B cell (primary cell): ENCODE data around the gene ABR. TPM values are rescaled to one million over a fixed set of nuclear protein-coding genes. Genes with fewer than 3 reads are reported as not detected.
"Not testable (repeated sequence)": the region's sequence is repeated elsewhere in the genome, so short reads cannot be mapped to it uniquely, and the experiment has no call there.

Experiments
- ATAC-seq: fragments of 200-7000 bp; cut with Tn5 transposase; one replicate; pipeline ENCODE4 v1.10.0; 2021; ENCODE audit warnings: low read depth, mild to moderate bottlenecking, moderate number of reproducible peaks, moderate library complexity
- CTCF ChIA-PET: fragments of 350-600 bp; sonication (Branson Sonifier 250); formaldehyde crosslinking; loops from one replicate; lab custom pipeline; 2021; ENCODE audit warnings: antibody characterized with exemption, inconsistent platforms; lab: Charles Lee
- POLR2A ChIA-PET: fragments of 350-600 bp; sonication (Branson Sonifier 250); formaldehyde crosslinking; loops from one replicate; lab custom pipeline; 2021; ENCODE audit warnings: antibody characterized with exemption; lab: Charles Lee
- DNase-seq: peaks from one replicate; pipeline ENCODE4 v3.0.0; 2013
- H2AFZ ChIP-seq: 2 replicates; pipeline ENCODE4 v1.6.1; 2012; ENCODE audit warnings: mild to moderate bottlenecking, low read depth, low read length; ENCODE audit not compliant: insufficient read depth, poor library complexity, severe bottlenecking
- H3K27ac ChIP-seq, 2 donors: 1 replicate in 1 of 2; 2 replicates in 1 of 2; pipeline ENCODE4 v1.5.1; 2012 to 2013; ENCODE audit warnings: low read length in 2 of 2, mild to moderate bottlenecking in 2 of 2, moderate library complexity in 1 of 2
- H3K27me3 ChIP-seq, 4 experiments: fragments of 200-600 bp in 1 of 4; sonication (generic) in 1 of 4; replicated peaks in 1 of 4; 1 replicate in 2 of 4; 2 replicates in 2 of 4; pipeline versions ENCODE4 v1.6.1 to v1.7.0; 2013 to 2016; ENCODE audit warnings: low read length in 3 of 4, mild to moderate bottlenecking in 2 of 4, mixed read lengths in 1 of 4, moderate library complexity in 1 of 4; ENCODE audit not compliant: insufficient read depth in 4 of 4, control insufficient read depth in 3 of 4; ENCODE audit errors: control extremely low read depth in 1 of 4
- H3K36me3 ChIP-seq, 2 experiments: replicated peaks in 1 of 2; 1 replicate in 1 of 2; 2 replicates in 1 of 2; pipeline versions ENCODE4 v1.6.1 to v1.7.1; 2013; ENCODE audit warnings: low read length in 1 of 2; ENCODE audit not compliant: insufficient read depth in 2 of 2, control insufficient read depth in 1 of 2; ENCODE audit errors: control extremely low read depth in 1 of 2, extremely low read depth in 1 of 2
- H3K4me1 ChIP-seq, 2 donors: fragments of 200-600 bp in 1 of 2; sonication (generic) in 1 of 2; 1 replicate in 1 of 2; 2 replicates in 1 of 2; pipeline versions ENCODE4 v1.5.1 to v1.6.1; 2013 to 2017; ENCODE audit warnings: low read length in 2 of 2; ENCODE audit not compliant: control insufficient read depth in 2 of 2, insufficient read depth in 2 of 2
- H3K4me2 ChIP-seq: replicated peaks from 2 replicates; pipeline ENCODE3; 2012; ENCODE audit warnings: mild to moderate bottlenecking, low read depth, low read length; ENCODE audit not compliant: poor library complexity, severe bottlenecking
- H3K4me3 ChIP-seq, 5 experiments: fragments of 200-600 bp in 1 of 5; sonication (generic) in 1 of 5; 1 replicate in 3 of 5; 2 replicates in 2 of 5; pipeline versions ENCODE4 v1.5.1 to v1.7.0; 2011 to 2016; ENCODE audit warnings: low read length in 4 of 5, mild to moderate bottlenecking in 4 of 5, low read depth in 2 of 5, control low read depth in 1 of 5, moderate library complexity in 1 of 5; ENCODE audit not compliant: insufficient read depth in 1 of 5; ENCODE audit errors: control extremely low read depth in 1 of 5, extremely low read depth in 1 of 5
- H3K79me2 ChIP-seq: fragments of 200-600 bp; sonication (generic); one replicate; pipeline ENCODE4 v1.6.0; 2016; ENCODE audit warnings: low read length; ENCODE audit not compliant: control insufficient read depth, insufficient read depth
- H3K9ac ChIP-seq: fragments of 200-600 bp; sonication (generic); 2 replicates; pipeline ENCODE4 v1.6.1; 2017; ENCODE audit warnings: mild to moderate bottlenecking, low read length, moderate library complexity
- H3K9me3 ChIP-seq, 3 donors: one replicate each; pipeline versions ENCODE4 v1.6.1 to v1.7.1; 2013; ENCODE audit warnings: low read length in 2 of 3; ENCODE audit not compliant: control insufficient read depth in 2 of 3, insufficient read depth in 1 of 3; ENCODE audit errors: control extremely low read depth in 1 of 3
- H4K20me1 ChIP-seq: 2 replicates; pipeline ENCODE4 v1.6.0; 2012; ENCODE audit warnings: mild to moderate bottlenecking, low read length; ENCODE audit not compliant: insufficient read depth, control insufficient read depth, poor library complexity, severe bottlenecking
- H3K27ac Mint-ChIP-seq: one replicate; pipeline ENCODE4 v1.8.0; 2021; ENCODE audit warnings: mixed read lengths
- H3K27me3 Mint-ChIP-seq: one replicate; pipeline ENCODE4 v1.8.0; 2021; ENCODE audit warnings: mixed read lengths
- H3K4me1 Mint-ChIP-seq: one replicate; pipeline ENCODE4 v1.8.0; 2021; ENCODE audit warnings: mixed read lengths
- H3K4me3 Mint-ChIP-seq: one replicate; pipeline ENCODE4 v1.8.0; 2021; ENCODE audit warnings: mixed read lengths
- H3K9me3 Mint-ChIP-seq: one replicate; pipeline ENCODE4 v1.8.0; 2022; ENCODE audit warnings: mixed read lengths; ENCODE audit not compliant: insufficient read depth
- CTCF ChIP-seq: fragments of 200-600 bp; IDR thresholded peaks from one replicate; pipeline ENCODE4 v1.8.0; 2022; ENCODE audit warnings: antibody characterized with exemption, mild to moderate bottlenecking
- EZH2 ChIP-seq: IDR thresholded peaks from 2 replicates; pipeline ENCODE4 v1.6.1; 2012; ENCODE audit warnings: borderline replicate concordance, low read depth, mild to moderate bottlenecking, moderate library complexity, low read length; ENCODE audit not compliant: insufficient read depth, poor library complexity, severe bottlenecking
- WGBS: methylation state at CpG from one replicate; pipeline ENCODE4 v1.1.5; 2013; ENCODE audit warnings: missing lambda C conversion rate; ENCODE audit not compliant: insufficient coverage; 5-methylcytosine and 5-hydroxymethylcytosine counted together
- intact Hi-C: fragments of 100-400 bp; cut with micrococcal nuclease; formaldehyde crosslinking; loops from one replicate; pipeline ENCODE4 v1.10.0; 2022
- polyA plus RNA-seq: library from polyadenylated mRNA; depleted of rRNA; stranded (reverse); fragments of >200 nt; gene quantifications from 2 replicates; pipeline ENCODE4 v1.2.3, GENCODE V29; 2012
- total RNA-seq, 2 donors: library from RNA; stranded (reverse); fragments of 120-200 nt in 1 of 2; gene quantifications; 1 replicate in 1 of 2; 2 replicates in 1 of 2; pipeline versions ENCODE4 v1.2.3 to v1.2.4, GENCODE V29; 2013 to 2022

ABR gene
- total and polyA plus RNA-seq, 2 donors (not counting 1 experiment from before 2014, with no cell fraction given) = 79.8 to 262 TPM

- no peak for TF ChIP-seq EZH2
- no peak for TF ChIP-seq CTCF
- no peak overlapping the region for H3K27ac Mint-ChIP-seq
- no peaks in the 10 kb centered on the region for H3K27me3 ChIP-seq
- no peak overlapping the region for H3K27ac ChIP-seq
- ChIA-PET CTCF (no interaction called here), POLR2A (interaction anchor here (0.7 kb wide), 1 partner anchor 1858 kb away, joined by 5 read pairs; no protein-coding TSS in a partner anchor)
- no peak overlapping the region for H2AFZ ChIP-seq
- no peaks in the 10 kb centered on the region for H3K9me3 ChIP-seq
- no peak for ATAC-seq
- H3K36me3 ChIP-seq = no peaks in the 10 kb centered on the region
- H3K79me2 ChIP-seq = peaks cover 84% of the 10 kb centered on the region
- intact Hi-C loops = no loop called here
- no peak overlapping the region for H3K9ac ChIP-seq
- peaks cover 76% of the 10 kb centered on the region for H4K20me1 ChIP-seq
- peaks cover 10% of the 10 kb centered on the region for H3K4me1 Mint-ChIP-seq
- no peaks in the 10 kb centered on the region for H3K27me3 Mint-ChIP-seq
- H3K4me2 ChIP-seq = no peak overlapping the region
- 88% methylated on average over 24 of the region's 29 CpGs for WGBS
- H3K4me3 ChIP-seq = no peak overlapping the region
- H3K9me3 Mint-ChIP-seq = no peaks in the 10 kb centered on the region
- H3K4me3 Mint-ChIP-seq = no peak overlapping the region
- DNase-seq = no peak
- H3K4me1 ChIP-seq = no peaks in the 10 kb centered on the region
These were observed 45.0 kb downstream of the ABR start for GRCh38 chr17:1134634-1135324.

- H3K27me3 Mint-ChIP-seq = no peaks in the 10 kb centered on the region
- TF ChIP-seq EZH2 (no peak), CTCF (no peak)
- H3K79me2 ChIP-seq = peaks cover 80% of the 10 kb centered on the region
- peaks cover 0 to 14% (median 3%) of the 10 kb centered on the region in 3 donors for H3K9me3 ChIP-seq
- no peaks in the 10 kb centered on the region for H3K4me1 ChIP-seq
- H3K4me3 ChIP-seq = no peak overlapping the region
- H3K27ac ChIP-seq = no peak overlapping the region
- H4K20me1 ChIP-seq = peaks cover 85% of the 10 kb centered on the region
- intact Hi-C loops = no loop called here
- H3K9ac ChIP-seq = no peak overlapping the region
- H3K36me3 ChIP-seq = no peaks in the 10 kb centered on the region
- no peak overlapping the region for H3K4me2 ChIP-seq
- H2AFZ ChIP-seq = no peak overlapping the region
- CTCF ChIA-PET = no interaction called here
- WGBS = 100% methylated on average over 9 of the region's 11 CpGs
- no peak for DNase-seq
- no peak for ATAC-seq
- no peak overlapping the region for H3K27ac Mint-ChIP-seq
- peaks cover 2% of the 10 kb centered on the region for H3K4me1 Mint-ChIP-seq
- no peaks in the 10 kb centered on the region for H3K27me3 ChIP-seq
- no peaks in the 10 kb centered on the region for H3K9me3 Mint-ChIP-seq
- no peak overlapping the region for H3K4me3 Mint-ChIP-seq
- POLR2A ChIA-PET = no interaction called here
These were observed 49.6 kb downstream of the ABR start for GRCh38 chr17:1130191-1130590.

- H3K4me1 ChIP-seq, POLR2A ChIA-PET, H3K9ac ChIP-seq, ATAC-seq, H3K36me3 ChIP-seq, H3K4me1 Mint-ChIP-seq, intact Hi-C loops, DNase-seq, H3K27me3 ChIP-seq, H3K9me3 Mint-ChIP-seq, H3K4me3 ChIP-seq, H3K27ac Mint-ChIP-seq, H3K27ac ChIP-seq, H3K27me3 Mint-ChIP-seq, H2AFZ ChIP-seq, H3K4me2 ChIP-seq, H3K4me3 Mint-ChIP-seq: not testable (repeated sequence)
- Histone ChIP-seq H3K9me3 (peaks cover 0 to 14% (median 3%) of the 10 kb centered on the region in 3 donors), H3K79me2 (peaks cover 74% of the 10 kb centered on the region), H4K20me1 (peaks cover 88% of the 10 kb centered on the region)
- WGBS = 100% methylated on average over 2 of the region's 6 CpGs
- CTCF ChIA-PET = interaction anchor here (1.2 kb wide), 1 partner anchor 59 kb away, joined by 3 read pairs; no protein-coding TSS in a partner anchor
These were observed 51.3 kb downstream of the ABR start for GRCh38 chr17:1128463-1128862.
